Measurements from ENCODE around the gene LCE3B.

Gene LCE3B

GRCh38 chr1:152582647-152583046, 31.0 kb upstream of the LCE3B start:
- TF ChIP-seq ZFX (IDR thresholded peaks at IDR 0.05) (no peak), CTCF (conservative IDR thresholded peaks at IDR 0.05) (no peak)

GRCh38 chr1:152585586-152585985, 28.0 kb upstream of the LCE3B start:
- TF ChIP-seq ZFX (IDR thresholded peaks at IDR 0.05) (no peak), CTCF (conservative IDR thresholded peaks at IDR 0.05) (peak; percentile 47)
- H3K27ac ChIP-seq, result no peak overlapping the region

More at GRCh38 chr1:152582647-152583046, 31.0 kb upstream of the LCE3B start:
- H3K27ac ChIP-seq, result no peak overlapping the region

- TF ChIP-seq ZFX (IDR thresholded peaks at IDR 0.05) (no peak), CTCF (conservative IDR thresholded peaks at IDR 0.05) (no peak)
- no peak overlapping the region for H3K27ac ChIP-seq
These were observed 16.6 kb upstream of the LCE3B start for GRCh38 chr1:152596986-152597385.

GRCh38 chr1:152599934-152600333, 13.7 kb upstream of the LCE3B start, which contains the start of gene LCE3C:
Gene LCE3C, plus strand, starts transcription at chr1:152600234. Its CDS starts 498 bp downstream, at chr1:152600732.
- TF ChIP-seq ZFX (IDR thresholded peaks at IDR 0.05) (no peak), CTCF (conservative IDR thresholded peaks at IDR 0.05) (no peak)
- H3K27ac ChIP-seq, result no peak within 1 kb of the TSS

- TF ChIP-seq ZFX (IDR thresholded peaks at IDR 0.05) (no peak), CTCF (conservative IDR thresholded peaks at IDR 0.05) (no peak)
- no peak overlapping the region for H3K27ac ChIP-seq
These were observed 8.4 kb downstream of the LCE3B start for GRCh38 chr1:152621993-152622392.

GRCh38 chr1:152622803-152623202, 9.2 kb downstream of the LCE3B start, which contains the start of gene LCE3A:
Gene LCE3A, minus strand, starts transcription at chr1:152623103. Its CDS starts 0 bp downstream, at chr1:152623103.
- no peak within 1 kb of the TSS for H3K27ac ChIP-seq
- no peak for TF ChIP-seq CTCF (conservative IDR thresholded peaks at IDR 0.05)
- TF ChIP-seq ZFX (IDR thresholded peaks at IDR 0.05), result no peak

- H3K27ac ChIP-seq, result no peak overlapping the region
- TF ChIP-seq CTCF (conservative IDR thresholded peaks at IDR 0.05) (peak; percentile 45), ZFX (IDR thresholded peaks at IDR 0.05) (no peak)
These were observed 9.7 kb downstream of the LCE3B start for GRCh38 chr1:152623203-152623844.
